GM12891 (cell line): Measurements from ENCODE around the gene SLC35A3.

Experiments used
- PAX5 ChIP-seq: IDR thresholded peaks from 2 replicates; pipeline ENCODE4 v1.6.1; 2011; ENCODE audit warnings: low read length, moderate library complexity, mild to moderate bottlenecking; ENCODE audit not compliant: insufficient read depth, severe bottlenecking
- POLR2A ChIP-seq: IDR thresholded peaks from 2 replicates; pipeline ENCODE4 v1.6.1; 2011; ENCODE audit warnings: low read depth, low read length, control low read depth
- POLR2AphosphoS5 ChIP-seq: IDR thresholded peaks from 2 replicates; pipeline ENCODE4 v1.6.1; 2011; ENCODE audit warnings: low read depth, low read length, control low read depth
- SPI1 ChIP-seq: IDR thresholded peaks from 2 replicates; pipeline ENCODE4 v1.6.1; 2011; ENCODE audit warnings: low read depth, low read length, control low read depth
- TAF1 ChIP-seq: IDR thresholded peaks from 2 replicates; pipeline ENCODE4 v1.6.1; 2011; ENCODE audit warnings: low read depth, low read length, control low read depth

DNA sequence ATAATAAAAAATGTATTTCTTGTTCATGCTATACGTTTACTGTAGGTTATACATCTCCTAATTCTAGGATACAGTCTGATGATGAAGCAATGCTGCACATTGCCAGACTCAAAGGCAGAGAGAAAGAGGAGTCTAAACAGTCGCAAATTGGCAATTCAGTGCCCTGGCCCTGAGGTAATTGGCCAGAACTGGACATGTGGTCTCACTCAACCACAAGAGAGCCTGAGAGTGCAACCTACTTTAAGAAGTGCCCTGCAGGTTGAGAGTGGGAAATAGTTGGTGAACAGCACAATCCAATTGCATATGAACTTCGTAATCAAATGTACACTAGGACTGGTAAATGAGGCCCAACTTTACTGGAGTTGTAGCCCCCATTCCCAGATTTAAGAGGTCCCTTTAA, 5.0 kb upstream of the SLC35A3 start:
- no peak for TF ChIP-seq POLR2A
- no peak for TF ChIP-seq PAX5
- TF ChIP-seq POLR2AphosphoS5: no peak
- TF ChIP-seq SPI1: no peak
- no peak for TF ChIP-seq TAF1
